ENCODE data around the gene AVEN.
"Not testable (repeated sequence)": the region's sequence is repeated elsewhere in the genome, so short reads cannot be mapped to it uniquely, and the experiment has no call there.

The AVEN gene

GRCh38 chr15:33852094-33852493 lies 186.9 kb downstream of the AVEN start:
- DNase-seq = no peak

GRCh38 chr15:33851079-33851478 lies 187.9 kb downstream of the AVEN start:
- no peak for DNase-seq

GRCh38 chr15:33848011-33848410 lies 191.0 kb downstream of the AVEN start:
- no peak for DNase-seq

GRCh38 chr15:33846862-33847261 lies 192.1 kb downstream of the AVEN start:
- DNase-seq = no peak

GRCh38 chr15:33846142-33846541 lies 192.9 kb downstream of the AVEN start:
- DNase-seq = no peak

GRCh38 chr15:33844597-33844996 lies 194.4 kb downstream of the AVEN start:
- no peak for DNase-seq

- DNase-seq = no peak
Measured at GRCh38 chr15:33844186-33844585, 194.8 kb downstream of the AVEN start.

GRCh38 chr15:33840615-33841014 lies 198.4 kb downstream of the AVEN start:
- no peak for DNase-seq

- DNase-seq = no peak
Measured at GRCh38 chr15:33839540-33839939, 199.5 kb downstream of the AVEN start.

GRCh38 chr15:33837294-33837693 lies 201.7 kb downstream of the AVEN start:
- DNase-seq = no peak

GRCh38 chr15:33834892-33835743 lies 203.9 kb downstream of the AVEN start:
- DNase-seq = peak in 1 of 51 donors; percentile 3

- no peak for DNase-seq
Measured at GRCh38 chr15:33831646-33832045, 207.4 kb downstream of the AVEN start.

- no peak for DNase-seq
Measured at GRCh38 chr15:33830351-33830750, 208.7 kb downstream of the AVEN start.

GRCh38 chr15:33826201-33826600 lies 212.8 kb downstream of the AVEN start:
- DNase-seq = no peak

- DNase-seq = no peak
Measured at GRCh38 chr15:33825453-33825852, 213.6 kb downstream of the AVEN start.

GRCh38 chr15:33823119-33823518 lies 215.9 kb downstream of the AVEN start:
- no peak for DNase-seq

- DNase-seq = no peak
Measured at GRCh38 chr15:33822479-33822878, 216.5 kb downstream of the AVEN start.

GRCh38 chr15:33819499-33819898 lies 219.5 kb downstream of the AVEN start:
- not testable (repeated sequence) for DNase-seq
